ENCODE data around the gene SPATS2L. TPM values are rescaled to one million over a fixed set of nuclear protein-coding genes. Genes with fewer than 3 reads are reported as not detected.

Gene SPATS2L
- total RNA-seq, 4 donors from 2014 or later = 99.0 to 142 (median 124) TPM

DNA sequence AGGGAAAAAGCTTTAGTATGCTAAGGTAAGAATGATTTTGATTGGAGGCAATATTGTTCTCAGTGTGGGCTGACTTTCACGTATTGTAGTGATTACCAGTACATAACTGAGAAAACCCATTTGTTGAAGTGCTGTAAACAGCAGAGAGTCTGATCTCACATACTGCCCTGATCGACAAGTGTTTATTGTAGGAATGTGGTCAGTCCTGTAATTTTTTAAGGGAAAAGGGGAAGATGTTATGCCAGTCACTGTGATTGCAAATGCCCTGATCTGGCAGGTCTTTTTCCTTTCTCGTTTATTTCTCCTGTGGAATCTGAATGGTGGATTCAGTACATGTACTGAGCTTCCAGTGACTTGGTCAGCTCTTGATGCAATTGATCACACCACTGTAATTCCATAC, 11.5 kb downstream of the SPATS2L start:
- Histone ChIP-seq H3K4me3 (no peak overlapping the region), H3K4me1 (no peaks in the 10 kb centered on the region), H3K27me3 (no peaks in the 10 kb centered on the region), H3K27ac (no peak overlapping the region), H3K9me3 (no peaks in the 10 kb centered on the region), H3K36me3 (no peaks in the 10 kb centered on the region)
- DNase-seq = no peak
- TF ChIP-seq, protein P1, sequence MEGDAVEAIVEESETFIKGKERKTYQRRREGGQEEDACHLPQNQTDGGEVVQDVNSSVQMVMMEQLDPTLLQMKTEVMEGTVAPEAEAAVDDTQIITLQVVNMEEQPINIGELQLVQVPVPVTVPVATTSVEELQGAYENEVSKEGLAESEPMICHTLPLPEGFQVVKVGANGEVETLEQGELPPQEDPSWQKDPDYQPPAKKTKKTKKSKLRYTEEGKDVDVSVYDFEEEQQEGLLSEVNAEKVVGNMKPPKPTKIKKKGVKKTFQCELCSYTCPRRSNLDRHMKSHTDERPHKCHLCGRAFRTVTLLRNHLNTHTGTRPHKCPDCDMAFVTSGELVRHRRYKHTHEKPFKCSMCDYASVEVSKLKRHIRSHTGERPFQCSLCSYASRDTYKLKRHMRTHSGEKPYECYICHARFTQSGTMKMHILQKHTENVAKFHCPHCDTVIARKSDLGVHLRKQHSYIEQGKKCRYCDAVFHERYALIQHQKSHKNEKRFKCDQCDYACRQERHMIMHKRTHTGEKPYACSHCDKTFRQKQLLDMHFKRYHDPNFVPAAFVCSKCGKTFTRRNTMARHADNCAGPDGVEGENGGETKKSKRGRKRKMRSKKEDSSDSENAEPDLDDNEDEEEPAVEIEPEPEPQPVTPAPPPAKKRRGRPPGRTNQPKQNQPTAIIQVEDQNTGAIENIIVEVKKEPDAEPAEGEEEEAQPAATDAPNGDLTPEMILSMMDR (IDR thresholded peaks at IDR 0.05) = no peak
- TF ChIP-seq POLR2A (IDR thresholded peaks at IDR 0.05) = no peak

GRCh38 chr2:200318940-200319435, 12.5 kb downstream of the SPATS2L start:
- TF ChIP-seq, protein P1 (IDR thresholded peaks at IDR 0.05) = no peak
- no peak for TF ChIP-seq POLR2A (IDR thresholded peaks at IDR 0.05)
- H3K4me1 ChIP-seq = no peaks in the 10 kb centered on the region
- no peaks in the 10 kb centered on the region for H3K36me3 ChIP-seq
- no peak overlapping the region for H3K27ac ChIP-seq
- no peak for DNase-seq
- no peaks in the 10 kb centered on the region for H3K27me3 ChIP-seq
- H3K9me3 ChIP-seq = no peaks in the 10 kb centered on the region
- no peak overlapping the region for H3K4me3 ChIP-seq

DNA sequence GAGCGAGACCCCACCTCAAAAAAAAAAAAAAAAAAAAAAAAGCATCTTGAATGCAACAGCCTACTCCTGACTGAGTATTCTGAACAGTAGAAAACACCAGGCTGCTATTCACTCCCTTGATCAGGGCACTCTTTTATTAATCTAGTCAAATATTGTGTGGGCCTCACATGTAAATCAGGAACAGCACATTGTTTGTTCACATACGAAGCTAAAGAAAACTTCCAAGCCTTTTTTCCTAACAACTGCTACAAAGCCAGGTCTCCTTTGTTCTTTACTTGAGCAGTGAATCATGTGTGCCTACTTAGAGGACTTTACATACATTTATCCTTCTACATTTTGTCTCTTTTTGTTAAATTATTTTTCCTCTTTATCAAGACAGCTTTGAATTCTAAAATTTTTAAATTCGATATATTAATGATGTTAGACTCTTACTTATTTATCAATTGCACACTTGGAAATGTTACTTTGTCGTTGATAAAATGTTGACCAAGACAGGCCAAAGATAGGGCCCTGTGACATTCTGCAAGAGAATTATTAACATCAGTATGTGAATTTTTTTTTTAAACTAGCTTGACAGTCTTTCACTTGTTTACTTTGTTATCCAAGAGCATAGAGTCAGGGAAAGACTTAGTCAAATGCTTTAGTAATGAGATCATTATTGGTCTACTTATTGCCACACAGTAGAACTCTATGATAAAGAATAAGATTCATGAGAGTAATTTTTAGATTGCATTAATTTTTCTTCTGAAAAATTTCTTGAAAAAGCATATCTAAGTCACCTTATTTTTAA, 13.2 kb downstream of the SPATS2L start:
- no peaks in the 10 kb centered on the region for H3K36me3 ChIP-seq
- H3K4me1 ChIP-seq = no peaks in the 10 kb centered on the region
- H3K9me3 ChIP-seq = no peaks in the 10 kb centered on the region
- TF ChIP-seq, protein P1 (IDR thresholded peaks at IDR 0.05) = no peak
- TF ChIP-seq POLR2A (IDR thresholded peaks at IDR 0.05) = no peak
- no peak for DNase-seq
- no peak overlapping the region for H3K27ac ChIP-seq
- no peaks in the 10 kb centered on the region for H3K27me3 ChIP-seq
- no peak overlapping the region for H3K4me3 ChIP-seq

GRCh38 chr2:200320344-200320743, 13.9 kb downstream of the SPATS2L start:
- Histone ChIP-seq H3K27me3 (no peaks in the 10 kb centered on the region), H3K36me3 (no peaks in the 10 kb centered on the region), H3K4me1 (no peaks in the 10 kb centered on the region), H3K4me3 (no peak overlapping the region), H3K27ac (no peak overlapping the region), H3K9me3 (no peaks in the 10 kb centered on the region)
- TF ChIP-seq, protein P1 (IDR thresholded peaks at IDR 0.05) = no peak
- TF ChIP-seq POLR2A (IDR thresholded peaks at IDR 0.05) = no peak
- DNase-seq = no peak

- no peak for DNase-seq
- no peaks in the 10 kb centered on the region for H3K4me1 ChIP-seq
- no peaks in the 10 kb centered on the region for H3K27me3 ChIP-seq
- no peaks in the 10 kb centered on the region for H3K36me3 ChIP-seq
- no peak overlapping the region for H3K27ac ChIP-seq
- no peak overlapping the region for H3K4me3 ChIP-seq
- TF ChIP-seq POLR2A (IDR thresholded peaks at IDR 0.05) = no peak
- TF ChIP-seq, protein P1 (IDR thresholded peaks at IDR 0.05) = no peak
- no peaks in the 10 kb centered on the region for H3K9me3 ChIP-seq
Observed at GRCh38 chr2:200320991-200321390, 14.5 kb downstream of the SPATS2L start.
